Measurements from ENCODE around the gene CDK5RAP2.

Gene CDK5RAP2

GRCh38 chr9:120433701-120434100 lies 146.3 kb downstream of the CDK5RAP2 start:
- no peak for DNase-seq

DNA sequence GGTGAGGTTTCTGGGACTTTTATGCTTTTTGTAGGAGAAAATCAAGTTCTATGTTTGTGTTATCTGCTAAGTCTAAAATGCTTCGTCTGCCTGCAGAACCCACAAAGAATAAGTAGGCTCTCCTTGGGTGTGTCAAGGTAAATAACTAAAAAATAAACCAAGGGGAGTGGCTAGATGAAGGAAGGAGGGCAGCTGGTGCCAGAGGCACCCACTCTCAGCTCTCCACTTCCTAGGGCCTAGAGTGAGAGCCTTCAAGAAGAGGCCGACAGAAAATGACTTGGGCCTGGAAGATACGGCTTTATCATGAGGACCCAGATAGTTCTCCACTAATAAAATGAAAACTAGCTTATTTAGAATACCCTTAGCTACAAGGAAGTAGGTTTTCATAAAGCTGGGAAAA lies 147.4 kb downstream of the CDK5RAP2 start:
- DNase-seq = no peak

GRCh38 chr9:120431268-120431667 lies 148.7 kb downstream of the CDK5RAP2 start:
- DNase-seq = no peak

- DNase-seq = no peak
Measured at GRCh38 chr9:120424248-120424647, 155.7 kb downstream of the CDK5RAP2 start.

DNA sequence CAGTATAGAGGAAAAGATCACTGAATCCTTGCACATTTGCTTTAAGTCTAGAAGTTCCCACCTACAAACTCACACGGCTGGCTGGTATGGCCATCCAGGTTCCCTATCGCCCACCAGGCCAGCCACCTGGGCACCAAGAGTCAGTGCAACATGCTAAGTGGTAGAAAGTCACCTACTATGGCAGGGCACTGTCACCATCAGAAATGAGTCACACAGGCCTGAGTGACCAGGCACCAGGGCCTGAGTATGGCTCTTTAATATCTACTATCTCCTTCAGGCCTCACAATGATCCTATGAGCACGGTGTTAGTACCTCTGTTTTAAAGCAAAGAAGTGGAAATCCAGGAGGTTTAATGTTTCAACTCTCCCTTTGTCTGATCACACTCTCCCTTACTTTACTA lies 156.2 kb downstream of the CDK5RAP2 start:
- no peak for DNase-seq

DNA sequence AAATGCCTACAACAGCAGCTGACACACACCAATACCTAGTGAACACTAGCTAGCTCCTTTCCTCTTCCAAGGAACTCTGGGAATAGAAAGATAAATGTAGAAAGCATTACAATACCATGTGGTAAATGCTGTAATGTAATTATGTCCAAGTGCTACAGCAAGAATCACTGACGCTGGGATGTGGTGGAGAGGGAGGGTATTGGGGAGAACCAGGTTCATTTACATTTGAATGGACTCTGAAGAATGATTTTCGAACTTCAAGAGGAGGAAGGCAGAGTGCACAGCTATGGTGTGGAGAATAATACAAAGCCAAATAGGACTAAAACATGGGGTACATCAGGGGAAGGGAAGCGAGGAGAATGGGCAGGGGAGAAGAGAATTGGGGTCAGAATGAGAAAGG lies 158.0 kb downstream of the CDK5RAP2 start:
- DNase-seq = no peak

DNA sequence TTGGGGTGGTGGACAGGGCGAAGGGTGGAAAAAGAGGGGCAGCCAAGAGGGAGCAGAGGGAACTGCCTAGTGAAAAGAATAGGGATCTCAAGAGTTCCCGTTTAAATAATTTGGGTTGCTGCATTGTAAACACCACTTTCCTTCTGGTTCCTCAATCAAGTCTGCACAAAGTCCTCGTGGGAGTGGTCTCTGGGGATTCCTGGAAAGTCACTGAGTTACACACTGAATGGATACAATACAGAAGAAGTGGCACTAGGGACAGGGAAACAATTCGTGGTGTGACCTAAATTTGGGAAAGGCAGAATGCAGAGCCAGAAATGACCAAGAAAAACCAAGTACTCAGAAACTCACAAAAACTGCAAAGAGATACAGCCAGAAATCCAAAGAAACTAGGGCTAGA lies 161.7 kb downstream of the CDK5RAP2 start:
- DNase-seq = no peak

DNA sequence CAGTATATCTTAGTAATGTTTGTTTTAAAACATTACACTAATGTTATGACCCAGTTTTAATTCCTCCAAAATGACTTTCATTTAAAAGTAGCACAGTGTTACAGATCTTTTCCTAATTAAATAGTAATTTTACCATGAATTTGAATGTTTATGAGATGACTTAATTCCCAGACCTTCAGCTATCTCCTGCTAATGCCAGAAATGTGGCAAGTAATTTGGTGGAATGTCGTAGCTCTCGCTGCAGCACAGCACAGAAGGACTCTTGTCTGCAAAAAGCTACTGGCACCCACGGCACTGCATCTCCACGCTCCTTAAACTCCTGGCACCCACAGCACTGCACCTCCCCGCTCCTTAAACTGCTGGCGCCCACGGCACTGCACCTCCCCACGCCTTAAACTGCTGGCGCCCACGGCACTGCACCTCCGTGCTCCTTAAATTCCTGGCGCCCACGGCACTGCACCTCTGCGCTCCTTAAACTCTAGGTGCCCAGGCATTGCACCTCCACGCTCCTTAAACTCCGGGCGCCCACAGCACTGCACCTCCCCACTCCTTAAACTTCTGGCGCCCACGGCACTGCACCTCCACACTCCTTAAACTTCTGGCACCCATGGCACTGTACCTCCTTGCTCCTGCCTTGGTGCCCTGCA lies 163.1 kb downstream of the CDK5RAP2 start:
- no peak for DNase-seq

GRCh38 chr9:120413121-120414048 lies 166.6 kb downstream of the CDK5RAP2 start:
- peak; percentile 99 for DNase-seq

GRCh38 chr9:120412425-120412951 lies 167.5 kb downstream of the CDK5RAP2 start:
- DNase-seq = no peak

- DNase-seq = no peak
Measured at GRCh38 chr9:120411862-120412424, 168.0 kb downstream of the CDK5RAP2 start.

- DNase-seq = no peak
Measured at GRCh38 chr9:120410925-120411501, 169.0 kb downstream of the CDK5RAP2 start.

DNA sequence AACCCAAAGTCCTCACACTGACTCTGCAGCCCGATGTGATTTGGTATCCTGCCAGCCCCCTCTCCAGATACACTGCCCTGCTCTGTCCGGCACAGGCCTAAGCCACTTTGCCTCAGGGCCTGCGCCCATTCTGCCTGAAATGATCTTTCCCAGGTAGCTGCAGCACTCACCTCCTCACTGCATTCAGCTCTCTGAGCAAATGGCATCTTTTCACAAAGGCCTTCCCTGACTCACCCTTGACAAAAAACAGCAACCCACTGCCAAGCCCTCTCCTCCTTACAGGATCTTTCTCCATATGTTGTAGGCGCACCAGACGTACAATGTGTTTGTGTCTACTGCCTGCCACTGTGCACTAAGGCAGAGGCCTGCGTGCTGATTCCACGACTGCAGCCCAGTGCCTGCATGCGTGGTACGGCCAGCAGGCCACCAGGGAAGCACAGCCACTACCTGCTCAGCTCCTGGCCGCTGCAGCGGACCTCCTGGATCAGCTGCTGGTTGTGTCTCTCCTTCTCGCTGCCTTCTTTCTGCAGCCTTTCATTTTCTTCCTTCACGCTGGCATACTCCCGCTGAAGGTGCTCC lies 171.2 kb downstream of the CDK5RAP2 start:
- DNase-seq = no peak

DNA sequence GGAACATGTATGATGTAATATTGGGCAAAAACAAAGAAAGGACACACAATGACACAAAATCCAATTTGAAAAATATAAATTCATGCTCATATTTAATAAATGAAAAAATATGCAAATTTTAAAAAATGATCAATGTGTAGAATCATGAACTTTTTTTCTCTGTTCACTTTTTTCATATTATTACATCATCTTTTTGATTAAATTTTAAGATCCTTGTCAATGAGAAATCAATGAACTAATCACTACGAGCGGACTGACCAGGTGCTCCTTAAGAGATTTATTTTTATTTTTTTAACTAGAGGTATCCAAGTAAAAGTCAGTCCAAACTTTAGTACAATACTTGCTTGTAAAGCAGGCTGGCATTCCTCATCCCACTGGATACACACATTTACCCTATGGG lies 174.1 kb downstream of the CDK5RAP2 start:
- no peak for DNase-seq

DNA sequence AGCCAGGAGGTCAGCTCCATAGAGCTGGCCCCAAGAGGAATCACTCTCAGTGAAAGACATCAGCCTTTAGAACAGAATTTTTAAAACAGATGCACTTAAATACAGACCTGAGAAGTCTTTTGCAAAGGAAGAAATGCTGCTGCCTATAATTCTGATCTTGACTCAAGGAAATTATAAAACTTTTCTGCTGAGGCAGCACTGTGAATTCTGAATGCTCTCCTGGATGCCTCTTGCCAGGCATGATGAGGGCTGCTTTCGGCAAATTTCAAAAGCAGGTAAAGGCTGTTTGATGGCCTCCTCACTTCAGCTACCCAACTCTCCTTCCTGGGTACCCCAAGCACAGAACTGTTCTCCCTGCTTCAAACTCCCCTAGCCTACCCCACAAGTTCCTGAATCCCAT lies 174.8 kb downstream of the CDK5RAP2 start:
- no peak for DNase-seq

DNA sequence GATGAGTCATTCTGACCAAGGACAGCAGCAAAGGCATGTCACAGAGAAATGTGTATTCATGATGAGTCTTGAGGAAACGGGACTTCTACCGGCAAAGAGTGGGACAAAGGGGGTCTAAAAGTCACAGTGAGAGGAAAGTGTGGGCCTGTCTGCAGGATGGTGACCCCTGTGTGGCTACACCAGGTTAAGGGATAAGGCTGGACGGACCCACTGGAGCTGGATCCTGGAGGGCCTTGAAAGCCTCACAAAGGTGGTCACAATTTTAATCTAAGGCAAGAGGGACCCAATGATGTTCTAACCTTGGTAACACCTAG lies 176.5 kb downstream of the CDK5RAP2 start:
- DNase-seq = no peak

DNA sequence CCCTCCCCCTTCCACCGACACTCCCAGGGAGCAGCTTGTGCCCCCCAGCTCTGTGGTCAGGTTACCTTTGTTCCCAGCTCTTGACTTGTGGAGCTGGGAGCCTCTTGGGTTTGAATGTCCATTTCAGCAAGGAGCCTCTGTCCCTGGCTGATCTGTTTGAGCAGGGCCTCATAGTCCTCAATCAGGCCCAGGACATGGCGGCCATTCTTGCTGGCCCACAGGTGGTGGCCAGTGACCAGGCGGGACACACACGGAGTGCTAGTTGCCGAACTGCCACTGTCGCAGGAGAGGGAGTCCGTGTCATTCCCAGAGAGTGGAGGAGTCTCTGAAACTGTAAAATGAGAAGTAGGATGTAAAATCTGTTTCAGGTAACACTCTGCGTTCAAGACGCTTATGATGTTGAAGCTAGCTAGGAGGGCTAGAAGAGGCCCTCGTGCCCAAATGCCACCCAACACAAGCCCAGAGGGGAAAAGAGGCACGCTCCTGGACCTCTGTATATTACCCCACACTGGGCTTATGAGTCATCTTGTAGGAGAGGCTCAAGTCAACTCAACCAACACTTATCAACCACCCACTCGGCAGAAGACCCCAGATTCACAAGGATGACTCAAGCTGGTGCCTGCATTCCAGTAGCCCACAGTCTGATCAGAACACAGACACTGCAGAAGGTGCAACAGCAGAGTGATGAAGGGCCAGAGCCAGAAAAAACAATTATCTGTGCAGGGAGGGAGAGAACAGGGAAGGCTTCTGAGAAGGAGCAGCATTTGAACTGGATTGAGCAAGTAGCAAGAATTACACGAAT lies 177.0 kb downstream of the CDK5RAP2 start:
- DNase-seq = no peak

DNA sequence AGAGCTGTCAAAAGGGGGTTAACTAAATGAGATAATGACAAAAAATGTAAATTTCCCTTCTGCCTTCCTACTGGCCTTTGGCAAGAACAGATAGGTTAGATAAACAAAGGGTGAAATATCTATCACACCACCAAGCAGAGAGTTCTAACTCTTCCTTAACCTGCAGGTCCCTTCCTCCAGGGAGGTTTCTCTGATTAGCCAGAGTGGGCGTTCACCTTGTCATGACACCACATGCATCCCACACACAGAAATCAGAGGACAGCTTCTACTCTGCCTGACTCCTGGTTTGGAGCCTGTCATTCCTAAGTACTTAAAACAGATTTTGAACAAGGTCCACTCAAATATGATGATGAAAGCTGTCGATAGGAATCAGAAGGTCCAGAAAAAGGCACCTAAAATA lies 180.0 kb downstream of the CDK5RAP2 start:
- DNase-seq = no peak

GRCh38 chr9:120398286-120398685 lies 181.7 kb downstream of the CDK5RAP2 start:
- no peak for DNase-seq

DNA sequence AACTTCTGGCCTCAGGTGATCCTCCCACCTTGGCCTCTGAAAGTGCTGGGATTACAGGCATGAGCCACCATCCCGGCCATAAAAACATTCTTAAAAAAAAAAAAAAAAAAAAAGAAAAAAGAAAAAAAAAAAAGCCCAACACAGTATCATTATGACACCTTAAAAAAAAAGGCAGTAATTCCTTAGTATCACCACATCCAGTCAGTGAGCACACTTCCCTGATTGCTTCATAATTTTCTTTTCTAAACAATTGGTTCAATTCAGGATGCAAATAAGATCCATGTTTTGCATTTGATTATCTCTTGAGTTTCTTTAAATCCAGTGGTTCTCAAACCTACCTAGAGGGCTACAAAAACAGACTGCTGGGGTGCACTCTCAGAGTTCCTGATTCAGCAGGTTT lies 182.5 kb downstream of the CDK5RAP2 start:
- no peak for DNase-seq

GRCh38 chr9:120396931-120397330 lies 183.0 kb downstream of the CDK5RAP2 start:
- DNase-seq = no peak

DNA sequence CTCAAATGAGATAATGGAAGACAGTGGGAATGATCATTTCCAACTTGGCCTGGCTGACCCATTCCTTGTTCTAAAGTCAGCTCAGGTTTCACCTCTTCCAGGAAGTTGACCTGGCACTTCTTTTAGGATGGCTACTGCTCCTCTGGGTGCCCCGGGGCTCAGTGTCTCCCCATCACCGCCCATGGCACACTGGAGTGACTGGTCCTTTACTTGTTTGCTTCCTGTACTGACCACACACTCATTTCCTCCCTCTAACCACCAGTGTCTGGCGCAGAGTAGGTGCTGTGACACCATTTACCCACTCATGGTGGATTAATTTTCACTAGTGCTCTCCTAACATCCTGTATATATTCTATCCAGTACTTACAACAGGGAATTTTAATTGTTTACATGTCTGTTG lies 183.5 kb downstream of the CDK5RAP2 start:
- no peak for DNase-seq
